HUES6 (cell line): ENCODE results near the gene SMIM43.
"Not testable (repeated sequence)": the region's sequence is repeated elsewhere in the genome, so short reads cannot be mapped to it uniquely, and the experiment has no call there.

Source experiments
- H3K27ac ChIP-seq: 2 replicates; pipeline ENCODE4 v1.7.0; 2013; ENCODE audit warnings: low read depth, mild to moderate bottlenecking, low read length, inconsistent platforms
- H3K27me3 ChIP-seq: 2 replicates; pipeline ENCODE4 v1.6.1; 2013; ENCODE audit warnings: low read length; ENCODE audit not compliant: control insufficient read depth, insufficient read depth
- H3K36me3 ChIP-seq: 2 replicates; pipeline ENCODE4 v1.6.1; 2013; ENCODE audit warnings: low read length; ENCODE audit not compliant: control insufficient read depth, insufficient read depth
- H3K4me1 ChIP-seq: 2 replicates; pipeline ENCODE4 v1.6.1; 2013; ENCODE audit warnings: low read length; ENCODE audit not compliant: control insufficient read depth, insufficient read depth
- H3K4me3 ChIP-seq: 2 replicates; pipeline ENCODE4 v1.5.1; 2013; ENCODE audit warnings: low read depth, low read length
- H3K9ac ChIP-seq: one replicate; pipeline ENCODE4 v1.6.1; 2013; ENCODE audit warnings: mild to moderate bottlenecking, low read length
- H3K9me3 ChIP-seq: 2 replicates; pipeline ENCODE4 v1.6.1; 2013; ENCODE audit warnings: low read depth, low read length; ENCODE audit not compliant: control insufficient read depth, insufficient read depth

Gene SMIM43

GRCh38 chr4:121736735-121737351 is 28.1 kb downstream of the SMIM43 start:
- Histone ChIP-seq H3K4me1 (peaks cover 18% of the 10 kb centered on the region), H3K9ac (no peak overlapping the region), H3K4me3 (no peak overlapping the region), H3K36me3 (no peaks in the 10 kb centered on the region), H3K27ac (no peak overlapping the region), H3K9me3 (no peaks in the 10 kb centered on the region), H3K27me3 (no peaks in the 10 kb centered on the region)

GRCh38 chr4:121734571-121734970 is 30.4 kb downstream of the SMIM43 start:
- no peaks in the 10 kb centered on the region for H3K36me3 ChIP-seq
- no peaks in the 10 kb centered on the region for H3K27me3 ChIP-seq
- H3K9ac ChIP-seq = no peak overlapping the region
- H3K27ac ChIP-seq = no peak overlapping the region
- H3K9me3 ChIP-seq = no peaks in the 10 kb centered on the region
- H3K4me1 ChIP-seq = peaks cover 7% of the 10 kb centered on the region; the same call in 1 of the 2 replicates
- no peak overlapping the region for H3K4me3 ChIP-seq

- H3K36me3 ChIP-seq = no peaks in the 10 kb centered on the region
- H3K27ac ChIP-seq = no peak overlapping the region
- H3K4me1 ChIP-seq = peaks cover 7% of the 10 kb centered on the region; the same call in 1 of the 2 replicates
- no peak overlapping the region for H3K4me3 ChIP-seq
- H3K27me3 ChIP-seq = no peaks in the 10 kb centered on the region
- no peak overlapping the region for H3K9ac ChIP-seq
- no peaks in the 10 kb centered on the region for H3K9me3 ChIP-seq
These were observed 31.0 kb downstream of the SMIM43 start for GRCh38 chr4:121733942-121734341.

- H3K4me1 ChIP-seq, H3K27me3 ChIP-seq, H3K36me3 ChIP-seq, H3K27ac ChIP-seq, H3K4me3 ChIP-seq, H3K9ac ChIP-seq, H3K9me3 ChIP-seq: not testable (repeated sequence)
These were observed 35.2 kb downstream of the SMIM43 start for GRCh38 chr4:121729753-121730152.

- no peak overlapping the region for H3K4me3 ChIP-seq
- peaks cover 7% of the 10 kb centered on the region; the same call in 1 of the 2 replicates for H3K4me1 ChIP-seq
- no peaks in the 10 kb centered on the region for H3K9me3 ChIP-seq
- no peaks in the 10 kb centered on the region for H3K27me3 ChIP-seq
- H3K27ac ChIP-seq = no peak overlapping the region
- no peaks in the 10 kb centered on the region for H3K36me3 ChIP-seq
- no peak overlapping the region for H3K9ac ChIP-seq
These were observed 36.2 kb downstream of the SMIM43 start for GRCh38 chr4:121728798-121729226.

GRCh38 chr4:121728066-121728465 is 36.9 kb downstream of the SMIM43 start:
- Histone ChIP-seq H3K4me3 (no peak overlapping the region), H3K27me3 (no peaks in the 10 kb centered on the region), H3K36me3 (no peaks in the 10 kb centered on the region), H3K9me3 (no peaks in the 10 kb centered on the region), H3K9ac (no peak overlapping the region), H3K27ac (no peak overlapping the region), H3K4me1 (peaks cover 7% of the 10 kb centered on the region; the same call in 1 of the 2 replicates)

- H3K9me3 ChIP-seq = no peaks in the 10 kb centered on the region
- H3K27ac ChIP-seq = no peak overlapping the region
- H3K4me1 ChIP-seq = no peaks in the 10 kb centered on the region
- no peaks in the 10 kb centered on the region for H3K27me3 ChIP-seq
- H3K4me3 ChIP-seq = no peak overlapping the region
- no peak overlapping the region for H3K9ac ChIP-seq
- no peaks in the 10 kb centered on the region for H3K36me3 ChIP-seq
These were observed 38.2 kb downstream of the SMIM43 start for GRCh38 chr4:121726642-121727268.

GRCh38 chr4:121724671-121725070 is 40.3 kb downstream of the SMIM43 start:
- no peak overlapping the region for H3K9ac ChIP-seq
- no peak overlapping the region for H3K27ac ChIP-seq
- no peaks in the 10 kb centered on the region for H3K9me3 ChIP-seq
- no peaks in the 10 kb centered on the region for H3K36me3 ChIP-seq
- no peaks in the 10 kb centered on the region for H3K27me3 ChIP-seq
- H3K4me1 ChIP-seq = no peaks in the 10 kb centered on the region
- H3K4me3 ChIP-seq = no peak overlapping the region

- Histone ChIP-seq H3K36me3 (no peaks in the 10 kb centered on the region), H3K4me1 (no peaks in the 10 kb centered on the region), H3K4me3 (no peak overlapping the region), H3K27me3 (no peaks in the 10 kb centered on the region), H3K9me3 (no peaks in the 10 kb centered on the region), H3K9ac (no peak overlapping the region), H3K27ac (no peak overlapping the region)
These were observed 43.3 kb downstream of the SMIM43 start for GRCh38 chr4:121721700-121722099.

- Histone ChIP-seq H3K36me3 (no peaks in the 10 kb centered on the region), H3K27me3 (no peaks in the 10 kb centered on the region), H3K4me3 (no peak overlapping the region), H3K27ac (no peak overlapping the region), H3K4me1 (no peaks in the 10 kb centered on the region), H3K9ac (no peak overlapping the region), H3K9me3 (0 out of 2 replicates have a peak, but pooled peaks cover 3% of the 10 kb centered on the region)
These were observed 44.9 kb downstream of the SMIM43 start for GRCh38 chr4:121720109-121720508.

GRCh38 chr4:121717680-121718237 is 47.2 kb downstream of the SMIM43 start:
- no peaks in the 10 kb centered on the region for H3K36me3 ChIP-seq
- H3K27ac ChIP-seq = no peak overlapping the region
- H3K4me3 ChIP-seq = no peak overlapping the region
- H3K9ac ChIP-seq = no peak overlapping the region
- no peaks in the 10 kb centered on the region for H3K27me3 ChIP-seq
- peaks cover 1% of the 10 kb centered on the region for H3K4me1 ChIP-seq
- 0 out of 2 replicates have a peak, but pooled peaks cover 3% of the 10 kb centered on the region for H3K9me3 ChIP-seq
